Hepatocyte (in vitro differentiated cells): ENCODE data around the gene DIAPH2. TPM values are rescaled to one million over a fixed set of nuclear protein-coding genes. Genes with fewer than 3 reads are reported as not detected.

Experiments
- DNase-seq: peaks from one replicate; pipeline ENCODE4 v3.0.0-alpha.2; 2016; ENCODE audit warnings: low spot score
- H2AFZ ChIP-seq: fragments of 200-600 bp; sonication (generic); 2 replicates; pipeline ENCODE4 v1.6.0; 2016; ENCODE audit warnings: antibody characterized with exemption, mild to moderate bottlenecking
- H3K27ac ChIP-seq: fragments of 200-600 bp; sonication (generic); 2 replicates; pipeline ENCODE4 v1.5.1; 2016; ENCODE audit warnings: mild to moderate bottlenecking
- H3K27me3 ChIP-seq: fragments of 200-600 bp; sonication (generic); 2 replicates; pipeline ENCODE4 v1.6.1; 2016
- H3K36me3 ChIP-seq: fragments of 200-600 bp; sonication (generic); replicated peaks from 2 replicates; pipeline ENCODE4 v1.5.1; 2016; ENCODE audit warnings: low read depth; ENCODE audit not compliant: insufficient read depth
- H3K4me1 ChIP-seq: fragments of 200-600 bp; sonication (generic); 2 replicates; pipeline ENCODE4 v1.5.1; 2016; ENCODE audit warnings: mild to moderate bottlenecking, moderate library complexity; ENCODE audit not compliant: insufficient read depth
- H3K4me2 ChIP-seq: fragments of 200-600 bp; sonication (generic); 2 replicates; pipeline ENCODE4 v1.6.0; 2016
- H3K4me3 ChIP-seq: fragments of 200-600 bp; sonication (generic); 2 replicates; pipeline ENCODE4 v1.5.1; 2016; ENCODE audit warnings: mild to moderate bottlenecking
- H3K79me2 ChIP-seq: fragments of 200-600 bp; sonication (generic); 2 replicates; pipeline ENCODE4 v1.6.0; 2017; ENCODE audit warnings: mild to moderate bottlenecking
- H3K9me2 ChIP-seq: fragments of 200-600 bp; sonication (generic); replicated peaks from 2 replicates; pipeline ENCODE4 v1.6.0; 2017; ENCODE audit warnings: mild to moderate bottlenecking; ENCODE audit not compliant: insufficient read depth
- H3K9me3 ChIP-seq: fragments of 200-600 bp; sonication (generic); 2 replicates; pipeline ENCODE4 v1.5.1; 2016; ENCODE audit warnings: low read depth, mild to moderate bottlenecking
- H4K20me1 ChIP-seq: fragments of 200-600 bp; sonication (generic); 2 replicates; pipeline ENCODE4 v1.6.0; 2016; ENCODE audit warnings: mild to moderate bottlenecking; ENCODE audit not compliant: insufficient read depth, poor library complexity, severe bottlenecking
- CTCF ChIP-seq: fragments of 200-600 bp; sonication (generic); IDR thresholded peaks from 2 replicates; pipeline ENCODE4 v1.5.1; 2016; ENCODE audit warnings: antibody characterized with exemption, mild to moderate bottlenecking; ENCODE audit not compliant: poor library complexity
- EZH2 ChIP-seq: fragments of 200-600 bp; sonication (generic); IDR thresholded peaks from 2 replicates; pipeline ENCODE4 v1.6.1; 2016; ENCODE audit warnings: antibody characterized with exemption, mild to moderate bottlenecking, borderline replicate concordance
- EZH2phosphoT487 ChIP-seq: fragments of 200-600 bp; sonication (generic); IDR thresholded peaks from one replicate; pipeline ENCODE4 v1.6.1; 2018; ENCODE audit warnings: antibody characterized with exemption, mild to moderate bottlenecking, low read depth, moderate library complexity; ENCODE audit not compliant: unreplicated experiment, severe bottlenecking
- WGBS: methylation state at CpG from one replicate; pipeline ENCODE4 v1.1.6; 2016; ENCODE audit warnings: low lambda C conversion rate; ENCODE audit errors: missing lambda C conversion rate; 5-methylcytosine and 5-hydroxymethylcytosine counted together
- polyA plus RNA-seq: library from polyadenylated mRNA; unstranded; fragments of >200 nt; fragmentation: Nextera tagmentation; extraction: Ambion mirVana; gene quantifications from 2 replicates; pipeline ENCODE4 v1.2.1, GENCODE V29; 2016
- total RNA-seq: library from RNA; depleted of rRNA; stranded (reverse); fragments of >200 nt; gene quantifications from 2 replicates; pipeline ENCODE4 v1.2.3, GENCODE V29; 2014

Gene DIAPH2
- total and polyA plus RNA-seq, 2 experiments from 2014 or later, result 14.8 to 32.4 TPM

- H3K27ac ChIP-seq, result no peak overlapping the region
- no peaks in the 10 kb centered on the region for H3K27me3 ChIP-seq
- TF ChIP-seq EZH2phosphoT487 (no peak), EZH2 (no peak), CTCF (no peak)
- 30% methylated on average over 1 of the region's 1 CpG for WGBS
- H3K36me3 ChIP-seq, result no peaks in the 10 kb centered on the region
- DNase-seq, result no peak
- H3K79me2 ChIP-seq, result no peaks in the 10 kb centered on the region
- no peak overlapping the region for H3K4me3 ChIP-seq
- no peak overlapping the region for H2AFZ ChIP-seq
- peaks cover 15% of the 10 kb centered on the region for H3K4me1 ChIP-seq
- H3K9me3 ChIP-seq, result no peaks in the 10 kb centered on the region
- no peak overlapping the region for H3K4me2 ChIP-seq
- no peaks in the 10 kb centered on the region for H3K9me2 ChIP-seq
- no peaks in the 10 kb centered on the region for H4K20me1 ChIP-seq
Measured at GRCh38 chrX:96982161-96982560, 297.5 kb downstream of the DIAPH2 start.

- H3K4me3 ChIP-seq, result no peak overlapping the region
- no peak overlapping the region for H2AFZ ChIP-seq
- DNase-seq, result no peak
- H3K9me3 ChIP-seq, result no peaks in the 10 kb centered on the region
- 48% methylated on average over 3 of the region's 3 CpGs for WGBS
- H3K4me1 ChIP-seq, result peaks cover 15% of the 10 kb centered on the region
- H3K9me2 ChIP-seq, result no peaks in the 10 kb centered on the region
- H3K27ac ChIP-seq, result peak overlapping the region; percentile 34
- H3K27me3 ChIP-seq, result no peaks in the 10 kb centered on the region
- H3K79me2 ChIP-seq, result no peaks in the 10 kb centered on the region
- H3K4me2 ChIP-seq, result peak overlapping the region; percentile 16
- TF ChIP-seq EZH2, result no peak
- no peak for TF ChIP-seq CTCF
- TF ChIP-seq EZH2phosphoT487, result no peak
- no peaks in the 10 kb centered on the region for H4K20me1 ChIP-seq
- H3K36me3 ChIP-seq, result no peaks in the 10 kb centered on the region
Measured at GRCh38 chrX:96984538-96984937, 299.9 kb downstream of the DIAPH2 start.

- no peaks in the 10 kb centered on the region for H3K27me3 ChIP-seq
- 53% methylated on average over 2 of the region's 2 CpGs for WGBS
- H3K36me3 ChIP-seq, result no peaks in the 10 kb centered on the region
- H2AFZ ChIP-seq, result no peak overlapping the region
- H3K27ac ChIP-seq, result peak overlapping the region; percentile 34
- peaks cover 15% of the 10 kb centered on the region for H3K4me1 ChIP-seq
- H3K4me2 ChIP-seq, result peak overlapping the region; percentile 16
- no peaks in the 10 kb centered on the region for H3K79me2 ChIP-seq
- H3K4me3 ChIP-seq, result no peak overlapping the region
- no peaks in the 10 kb centered on the region for H3K9me2 ChIP-seq
- no peaks in the 10 kb centered on the region for H3K9me3 ChIP-seq
- no peak for DNase-seq
- TF ChIP-seq CTCF (no peak), EZH2phosphoT487 (no peak), EZH2 (no peak)
- H4K20me1 ChIP-seq, result no peaks in the 10 kb centered on the region
Measured at GRCh38 chrX:96985046-96985445, 300.4 kb downstream of the DIAPH2 start.

GRCh38 chrX:96987228-96987627 is 302.6 kb downstream of the DIAPH2 start:
- Histone ChIP-seq H3K36me3 (no peaks in the 10 kb centered on the region), H3K4me3 (no peak overlapping the region), H3K4me1 (peaks cover 15% of the 10 kb centered on the region), H3K9me3 (no peaks in the 10 kb centered on the region), H3K9me2 (no peaks in the 10 kb centered on the region), H4K20me1 (no peaks in the 10 kb centered on the region), H2AFZ (no peak overlapping the region), H3K27me3 (no peaks in the 10 kb centered on the region), H3K27ac (no peak overlapping the region), H3K79me2 (no peaks in the 10 kb centered on the region), H3K4me2 (no peak overlapping the region)
- WGBS, result 89% methylated on average over 1 of the region's 1 CpG
- no peak for TF ChIP-seq EZH2
- no peak for TF ChIP-seq EZH2phosphoT487
- TF ChIP-seq CTCF, result no peak
- no peak for DNase-seq
